Gastroesophageal sphincter (tissue), 4 donors: Measurements from ENCODE around the gene SMG7. TPM values are rescaled to one million over a fixed set of nuclear protein-coding genes. Genes with fewer than 3 reads are reported as not detected.

Experiments used
- ATAC-seq: fragments of 150-250 bp; one replicate; pipeline ENCODE4 v1.9.1; 2016; ENCODE audit warnings: mild to moderate bottlenecking, moderate library complexity
- H3K27ac ChIP-seq, 4 donors: fragments of 200-600 bp; sonication (generic) in 3 of 4; 1 replicate in 3 of 4; 2 replicates in 1 of 4; pipeline ENCODE4 v1.5.1; 2016 to 2019
- H3K27me3 ChIP-seq: fragments of 200-600 bp; sonication (generic); one replicate; pipeline ENCODE4 v1.5.1; 2019
- H3K36me3 ChIP-seq, 2 donors: fragments of 200-600 bp; sonication (generic); one replicate each; pipeline ENCODE4 v1.5.1; 2019; ENCODE audit warnings: control low read depth in 1 of 2
- H3K4me1 ChIP-seq, 3 donors: fragments of 200-600 bp; sonication (generic); 1 replicate in 2 of 3; 2 replicates in 1 of 3; pipeline ENCODE4 v1.5.1; 2016 to 2019; ENCODE audit warnings: control low read depth in 2 of 3
- H3K4me3 ChIP-seq, 2 donors: fragments of 200-600 bp; sonication (generic); one replicate each; pipeline ENCODE4 v1.5.1; 2019; ENCODE audit warnings: mild to moderate bottlenecking in 1 of 2, moderate library complexity in 1 of 2
- H3K9me3 ChIP-seq, 3 donors: fragments of 200-600 bp; sonication (generic); one replicate each; pipeline ENCODE4 v1.5.1; 2017 to 2019; ENCODE audit warnings: control low read depth in 2 of 3
- CTCF ChIP-seq, 4 experiments: fragments of 200-600 bp in 2 of 4; fragments of 450-650 bp in 2 of 4; sonication (generic) in 1 of 4; IDR thresholded peaks; one replicate each; pipeline ENCODE4 v1.5.1; 2017 to 2019; ENCODE audit warnings: antibody characterized with exemption in 4 of 4, mild to moderate bottlenecking in 2 of 4, moderate library complexity in 2 of 4
- EP300 ChIP-seq: sonication (generic); formaldehyde crosslinking; IDR thresholded peaks from one replicate; pipeline ENCODE4 v1.6.1; 2017; ENCODE audit warnings: antibody characterized with exemption, mild to moderate bottlenecking
- POLR2A ChIP-seq, 2 donors: fragments of 450-650 bp; IDR thresholded peaks; one replicate each; pipeline ENCODE4 v1.6.1; 2017; ENCODE audit warnings: antibody characterized with exemption in 2 of 2, mild to moderate bottlenecking in 2 of 2, moderate library complexity in 1 of 2
- POLR2AphosphoS5 ChIP-seq: sonication (generic); formaldehyde crosslinking; IDR thresholded peaks from one replicate; pipeline ENCODE4 v1.6.1; 2017; ENCODE audit warnings: antibody characterized with exemption
- WGBS, 2 donors: methylation state at CpG; one replicate each; pipeline ENCODE4 v1.1.5; 2018; ENCODE audit warnings: low coverage in 1 of 2; 5-methylcytosine and 5-hydroxymethylcytosine counted together
- total RNA-seq, 4 donors: library from RNA; depleted of rRNA; stranded (reverse); fragments of >200 nt; gene quantifications; one replicate each; pipeline ENCODE4 v1.1.0, GENCODE V29; 2016

Gene SMG7
- total RNA-seq, 4 donors from 2014 or later: 31.9 to 55.9 (median 38.2) TPM

- Histone ChIP-seq H3K27ac (peak overlapping the region in 1 of 4 donors; percentile 25), H3K9me3 (no peaks in the 10 kb centered on the region), H3K27me3 (no peaks in the 10 kb centered on the region), H3K4me3 (peak overlapping the region in 1 of 2 donors; percentile 16), H3K4me1 (no peaks in the 10 kb centered on the region), H3K36me3 (no peaks in the 10 kb centered on the region)
- ATAC-seq: no peak
- TF ChIP-seq EP300: no peak
- TF ChIP-seq POLR2AphosphoS5: no peak
- no peak for TF ChIP-seq POLR2A (IDR thresholded peaks at IDR 0.05)
- no peak for TF ChIP-seq CTCF (IDR thresholded peaks at IDR 0.05)
Measured at GRCh38 chr1:183588827-183589226, 116.5 kb downstream of the SMG7 start.

- no peak for TF ChIP-seq POLR2A (IDR thresholded peaks at IDR 0.05)
- no peak for TF ChIP-seq CTCF (IDR thresholded peaks at IDR 0.05)
- TF ChIP-seq POLR2AphosphoS5: no peak
- no peak for TF ChIP-seq EP300
- no peaks in the 10 kb centered on the region for H3K36me3 ChIP-seq
- no peak overlapping the region for H3K27ac ChIP-seq
- WGBS, 2 donors: 83 to 91% methylated on average over 4 of the region's 5 CpGs
- H3K4me1 ChIP-seq: no peaks in the 10 kb centered on the region
- no peaks in the 10 kb centered on the region for H3K27me3 ChIP-seq
- H3K4me3 ChIP-seq: peak overlapping the region in 1 of 2 donors; percentile 16
- ATAC-seq: no peak
- H3K9me3 ChIP-seq: no peaks in the 10 kb centered on the region
Measured at GRCh38 chr1:183589384-183589783, 117.1 kb downstream of the SMG7 start.

- Histone ChIP-seq H3K27ac (peak overlapping the region in 1 of 4 donors; percentile 42), H3K9me3 (no peaks in the 10 kb centered on the region), H3K36me3 (no peaks in the 10 kb centered on the region), H3K27me3 (no peaks in the 10 kb centered on the region), H3K4me3 (peak overlapping the region in 1 of 2 donors; percentile 16), H3K4me1 (no peaks in the 10 kb centered on the region)
- no peak for ATAC-seq
- TF ChIP-seq POLR2A (IDR thresholded peaks at IDR 0.05) (no peak), EP300 (no peak), CTCF (IDR thresholded peaks at IDR 0.05) (no peak), POLR2AphosphoS5 (no peak)
- 81% methylated on average over 4 of the region's 4 CpGs; no CpG with 5 or more reads in 1 of the 2 donors for WGBS, 2 donors
Measured at GRCh38 chr1:183589874-183590243, 117.6 kb downstream of the SMG7 start.

GRCh38 chr1:183590244-183591191 lies 118.2 kb downstream of the SMG7 start, which contains the start of gene NCF2:
Gene NCF2, minus strand, starts transcription at chr1:183590459. Its CDS starts 130 bp downstream, at chr1:183590329.
- ATAC-seq: peak; percentile 81
- Histone ChIP-seq H3K4me3 (peak within 1 kb of the TSS in 1 of 2 donors; percentile 16), H3K4me1 (no peaks in the 10 kb centered on the region), H3K27me3 (no peaks in the 10 kb centered on the region), H3K36me3 (no peaks in the 10 kb centered on the region), H3K27ac (peak within 1 kb of the TSS in 2 of 4 donors; percentile 31 to 42), H3K9me3 (no peaks in the 10 kb centered on the region)
- 81 to 90% methylated on average over 2 to 3 of the region's 6 CpGs for WGBS, 2 donors
- TF ChIP-seq POLR2AphosphoS5 (no peak), POLR2A (IDR thresholded peaks at IDR 0.05) (no peak), CTCF (IDR thresholded peaks at IDR 0.05) (no peak), EP300 (no peak)

GRCh38 chr1:183592733-183593132 lies 120.4 kb downstream of the SMG7 start:
- no peaks in the 10 kb centered on the region for H3K36me3 ChIP-seq
- no peak for TF ChIP-seq POLR2AphosphoS5
- TF ChIP-seq CTCF (IDR thresholded peaks at IDR 0.05): no peak
- no peak for TF ChIP-seq POLR2A (IDR thresholded peaks at IDR 0.05)
- TF ChIP-seq EP300: no peak
- no peaks in the 10 kb centered on the region for H3K27me3 ChIP-seq
- ATAC-seq: no peak
- H3K4me1 ChIP-seq: no peaks in the 10 kb centered on the region
- no peak overlapping the region for H3K4me3 ChIP-seq
- WGBS, 2 donors: 84 to 96% methylated on average over 4 to 7 of the region's 7 CpGs
- H3K9me3 ChIP-seq: no peaks in the 10 kb centered on the region
- no peak overlapping the region for H3K27ac ChIP-seq
